H9 (cell line): ENCODE results near the gene PRDM5. TPM values are rescaled to one million over a fixed set of nuclear protein-coding genes. Genes with fewer than 3 reads are reported as not detected.

Experiments used
- DNase-seq: peaks from one replicate; pipeline ENCODE4 v3.0.0-alpha.2; 2017
- H2AFZ ChIP-seq: one replicate; pipeline ENCODE4 v1.6.1; 2013; ENCODE audit warnings: mild to moderate bottlenecking, low read length, control low read depth, moderate library complexity
- H2AK5ac ChIP-seq: 2 replicates; pipeline ENCODE4 v1.6.1; 2013; ENCODE audit warnings: low read length, control low read depth, mixed read lengths; ENCODE audit not compliant: insufficient read length
- H2BK120ac ChIP-seq: one replicate; pipeline ENCODE4 v1.6.1; 2013; ENCODE audit warnings: low read depth, mild to moderate bottlenecking, low read length, control low read depth, inconsistent platforms; ENCODE audit not compliant: poor library complexity, severe bottlenecking
- H2BK12ac ChIP-seq: 2 replicates; pipeline ENCODE4 v1.6.1; 2013; ENCODE audit warnings: low read length, control low read depth, mixed read lengths, low read depth; ENCODE audit not compliant: insufficient read length
- H2BK15ac ChIP-seq: 2 replicates; pipeline ENCODE4 v1.6.1; 2013; ENCODE audit warnings: low read depth, low read length, control low read depth
- H2BK20ac ChIP-seq: one replicate; pipeline ENCODE4 v1.6.1; 2013; ENCODE audit warnings: low read depth, mild to moderate bottlenecking, low read length, control low read depth, inconsistent platforms; ENCODE audit not compliant: poor library complexity, severe bottlenecking
- H2BK5ac ChIP-seq: 2 replicates; pipeline ENCODE4 v1.6.1; 2013; ENCODE audit warnings: low read length, control low read depth, mixed read lengths; ENCODE audit not compliant: insufficient read length
- H3K14ac ChIP-seq: 2 replicates; pipeline ENCODE4 v1.6.1; 2013; ENCODE audit warnings: low read length, control low read depth; ENCODE audit not compliant: insufficient read depth
- H3K18ac ChIP-seq: 2 replicates; pipeline ENCODE4 v1.6.1; 2013; ENCODE audit warnings: low read depth, mild to moderate bottlenecking, mixed read lengths, low read length, control low read depth; ENCODE audit not compliant: insufficient read length
- H3K23ac ChIP-seq: 2 replicates; pipeline ENCODE4 v1.6.1; 2013; ENCODE audit warnings: low read length, control low read depth, mixed read lengths, low read depth; ENCODE audit not compliant: insufficient read length
- H3K23me2 ChIP-seq: 2 replicates; pipeline ENCODE4 v1.6.1; 2013; ENCODE audit warnings: low read depth, mild to moderate bottlenecking, mixed read lengths, low read length, control low read depth; ENCODE audit not compliant: insufficient read length, poor library complexity, severe bottlenecking
- H3K27ac ChIP-seq: 2 replicates; pipeline ENCODE4 v1.5.1; 2013; ENCODE audit warnings: low read length, control low read depth, mixed read lengths, low read depth; ENCODE audit not compliant: insufficient read length
- H3K27me3 ChIP-seq: 2 replicates; pipeline ENCODE4 v1.6.1; 2013; ENCODE audit warnings: low read length, control low read depth, inconsistent platforms; ENCODE audit not compliant: insufficient read depth
- H3K4ac ChIP-seq: 2 replicates; pipeline ENCODE4 v1.6.1; 2013; ENCODE audit warnings: low read depth, mild to moderate bottlenecking, control low read depth, inconsistent platforms, low read length, moderate library complexity
- H3K4me1 ChIP-seq: 2 replicates; pipeline ENCODE4 v1.6.1; 2013; ENCODE audit warnings: low read length, control low read depth, inconsistent platforms; ENCODE audit not compliant: insufficient read depth
- H3K4me2 ChIP-seq: 2 replicates; pipeline ENCODE4 v1.6.1; 2013; ENCODE audit warnings: low read length, control low read depth, mixed read lengths; ENCODE audit not compliant: insufficient read length, insufficient read depth
- H3K56ac ChIP-seq: 2 replicates; pipeline ENCODE4 v1.6.1; 2013; ENCODE audit warnings: low read depth, mild to moderate bottlenecking, mixed read lengths, low read length, control low read depth; ENCODE audit not compliant: insufficient read length
- H3K79me1 ChIP-seq: 2 replicates; pipeline ENCODE4 v1.6.1; 2013; ENCODE audit warnings: low read depth, mild to moderate bottlenecking, moderate library complexity, low read length, control low read depth, inconsistent platforms; ENCODE audit not compliant: insufficient read depth, poor library complexity, severe bottlenecking
- H3K79me2 ChIP-seq: 2 replicates; pipeline ENCODE4 v1.6.1; 2013; ENCODE audit warnings: low read length, control low read depth, inconsistent platforms; ENCODE audit not compliant: insufficient read depth
- H3K9ac ChIP-seq: 2 replicates; pipeline ENCODE4 v1.6.1; 2013; ENCODE audit warnings: low read length, control low read depth, mixed read lengths; ENCODE audit not compliant: insufficient read length; ENCODE audit errors: extremely low read depth
- H3K9me3 ChIP-seq: one replicate; pipeline ENCODE4 v1.6.1; 2013; ENCODE audit warnings: low read depth, low read length, inconsistent platforms; ENCODE audit not compliant: control insufficient read depth
- H3T11ph ChIP-seq: one replicate; pipeline ENCODE4 v1.6.1; 2013; ENCODE audit warnings: mild to moderate bottlenecking, low read length, control low read depth, inconsistent platforms
- H4K20me1 ChIP-seq: one replicate; pipeline ENCODE4 v1.6.1; 2013; ENCODE audit not compliant: control insufficient read depth, insufficient read length, insufficient read depth
- H4K5ac ChIP-seq: 2 replicates; pipeline ENCODE4 v1.6.1; 2013; ENCODE audit warnings: low read depth, mild to moderate bottlenecking, mixed read lengths, low read length, control low read depth; ENCODE audit not compliant: insufficient read length
- H4K8ac ChIP-seq: replicated peaks from 2 replicates; pipeline ENCODE4 v1.6.1; 2013; ENCODE audit warnings: low read length, control low read depth, mixed read lengths, low read depth; ENCODE audit not compliant: insufficient read length
- H4K91ac ChIP-seq: 2 replicates; pipeline ENCODE4 v1.6.1; 2013; ENCODE audit warnings: low read depth, mild to moderate bottlenecking, moderate library complexity, mixed read lengths, low read length, control low read depth; ENCODE audit not compliant: insufficient read length
- H3K27ac Mint-ChIP-seq, 3 experiments: 2 replicates in 2 of 3; 3 replicates in 1 of 3; pipeline ENCODE4 v1.8.0; 2020 to 2021; ENCODE audit warnings: mixed read lengths in 3 of 3, mild to moderate bottlenecking in 1 of 3, moderate library complexity in 1 of 3
- H3K27me3 Mint-ChIP-seq: 2 replicates; pipeline ENCODE4 v1.8.0; 2021; ENCODE audit warnings: low read depth, mild to moderate bottlenecking, moderate library complexity, mixed read lengths
- H3K36me3 Mint-ChIP-seq, 3 experiments: 2 replicates in 2 of 3; 3 replicates in 1 of 3; pipeline ENCODE4 v1.8.0; 2020 to 2021; ENCODE audit warnings: low read depth in 3 of 3, mixed read lengths in 3 of 3; ENCODE audit not compliant: insufficient read depth in 1 of 3
- H3K4me1 Mint-ChIP-seq, 2 experiments: 2 replicates each; pipeline ENCODE4 v1.8.0; 2020; ENCODE audit warnings: mixed read lengths in 2 of 2
- H3K4me3 Mint-ChIP-seq, 2 experiments: 2 replicates in 1 of 2; 3 replicates in 1 of 2; pipeline ENCODE4 v1.8.0; 2020 to 2021; ENCODE audit warnings: mild to moderate bottlenecking in 2 of 2, mixed read lengths in 2 of 2, moderate library complexity in 1 of 2
- H3K9me3 Mint-ChIP-seq, 2 experiments: 2 replicates in 1 of 2; 3 replicates in 1 of 2; pipeline ENCODE4 v1.8.0; 2020; ENCODE audit warnings: mild to moderate bottlenecking in 2 of 2, mixed read lengths in 2 of 2, moderate library complexity in 1 of 2
- CTCF ChIP-seq: fragments of 200-600 bp; sonication (generic); conservative IDR thresholded peaks from 3 replicates; pipeline ENCODE4 v1.8.0; 2021; ENCODE audit warnings: antibody characterized with exemption, mild to moderate bottlenecking
- total RNA-seq: library from RNA; stranded (reverse); gene quantifications from 2 replicates; pipeline ENCODE4 v1.2.1, GENCODE V29; 2021

PRDM5 gene
- total RNA-seq, 1 experiment from 2014 or later, result 21.7 TPM

- no peak overlapping the region for H4K5ac ChIP-seq
- peaks cover 3% of the 10 kb centered on the region; the same call in 1 of the 2 replicates for H3K4me1 ChIP-seq
- TF ChIP-seq CTCF, result no peak
- H2BK15ac ChIP-seq, result no peak overlapping the region
- no peak overlapping the region for H3K9ac ChIP-seq
- no peak overlapping the region for H2AK5ac ChIP-seq
- no peak overlapping the region for H3K4me2 ChIP-seq
- no peak overlapping the region for H3T11ph ChIP-seq
- H4K91ac ChIP-seq, result no peak overlapping the region
- H3K23ac ChIP-seq, result no peak overlapping the region
- H2AFZ ChIP-seq, result no peak overlapping the region
- H2BK120ac ChIP-seq, result no peak overlapping the region
- no peak overlapping the region for H3K14ac ChIP-seq
- no peaks in the 10 kb centered on the region for H3K79me1 ChIP-seq
- no peak overlapping the region for H3K18ac ChIP-seq
- no peak overlapping the region for H2BK20ac ChIP-seq
- H3K79me2 ChIP-seq, result no peaks in the 10 kb centered on the region
- no peak overlapping the region for H4K8ac ChIP-seq
- no peaks in the 10 kb centered on the region for H4K20me1 ChIP-seq
- no peak for DNase-seq
- H3K4ac ChIP-seq, result no peak overlapping the region
- Mint-ChIP-seq H3K27me3 (no peaks in the 10 kb centered on the region), H3K27ac (no peak overlapping the region), H3K9me3 (no peaks in the 10 kb centered on the region), H3K4me1 (peaks cover 19 to 20% of the 10 kb centered on the region in 2 experiments), H3K36me3 (no peaks in the 10 kb centered on the region), H3K4me3 (no peak overlapping the region)
- H3K9me3 ChIP-seq, result no peaks in the 10 kb centered on the region
- no peak overlapping the region for H2BK5ac ChIP-seq
- no peaks in the 10 kb centered on the region for H3K27me3 ChIP-seq
- H2BK12ac ChIP-seq, result no peak overlapping the region
- no peak overlapping the region for H3K27ac ChIP-seq
- H3K23me2 ChIP-seq, result no peaks in the 10 kb centered on the region
- no peak overlapping the region for H3K56ac ChIP-seq
Observed at GRCh38 chr4:120867506-120867905, 55.0 kb downstream of the PRDM5 start.
